PC-3 (cell line): ENCODE measurements around the gene KAZN. TPM values are rescaled to one million over a fixed set of nuclear protein-coding genes. Genes with fewer than 3 reads are reported as not detected.

Experiments used
- ATAC-seq: fragments of 200-7000 bp; cut with Tn5 transposase; 2 replicates; pipeline ENCODE4 v1.9.1; 2020; ENCODE audit warnings: mild to moderate bottlenecking, moderate library complexity
- BruUV-seq: library from RNA; stranded (reverse); fragments of 400-500 nt; replicated peaks from 2 replicates; lab custom pipeline; 2021; lab: Mats Ljungman, UMichigan
- CTCF ChIA-PET: fragments of 300-600 bp; sonication (Branson Sonifier 250); formaldehyde crosslinking; loops from one replicate; lab custom pipeline; 2022; ENCODE audit warnings: antibody characterized with exemption; lab: Charles Lee
- POLR2A ChIA-PET: fragments of 300-600 bp; sonication (Branson Sonifier 250); formaldehyde crosslinking; loops from one replicate; lab custom pipeline; 2022; ENCODE audit warnings: antibody characterized with exemption; ENCODE audit not compliant: unreplicated experiment; lab: Charles Lee
- DNase-seq: peaks from one replicate; pipeline ENCODE4 v3.0.0-alpha.2; 2015
- H2AFZ ChIP-seq: fragments of 300-600 bp; sonication (generic); 2 replicates; pipeline ENCODE4 v1.6.0; 2016; ENCODE audit warnings: antibody characterized with exemption, low read length
- H3F3A ChIP-seq: fragments of 300-600 bp; sonication (generic); one replicate; pipeline ENCODE4 v1.6.0; 2017; ENCODE audit warnings: antibody characterized with exemption, low read length, control low read depth, mild to moderate bottlenecking; ENCODE audit not compliant: unreplicated experiment
- H3K27ac ChIP-seq: fragments of 300-600 bp; sonication (generic); 2 replicates; pipeline ENCODE4 v1.5.1; 2016; ENCODE audit warnings: mild to moderate bottlenecking, low read length
- H3K27me3 ChIP-seq: fragments of 300-600 bp; sonication (generic); 2 replicates; pipeline ENCODE4 v1.6.1; 2016; ENCODE audit warnings: low read length, mixed read lengths
- H3K36me3 ChIP-seq: fragments of 300-600 bp; sonication (generic); 2 replicates; pipeline ENCODE4 v1.6.1; 2016; ENCODE audit warnings: low read depth, mixed run types, low read length, mixed read lengths
- H3K4me1 ChIP-seq: fragments of 300-600 bp; sonication (generic); 2 replicates; pipeline ENCODE4 v1.5.1; 2016; ENCODE audit warnings: low read length; ENCODE audit not compliant: insufficient read depth
- H3K4me2 ChIP-seq: fragments of 300-600 bp; sonication (generic); 2 replicates; pipeline ENCODE4 v1.6.0; 2016; ENCODE audit warnings: low read length
- H3K4me3 ChIP-seq: fragments of 300-600 bp; sonication (generic); 2 replicates; pipeline ENCODE4 v1.5.1; 2016; ENCODE audit warnings: mild to moderate bottlenecking, low read length, mixed read lengths
- H3K79me2 ChIP-seq: fragments of 300-600 bp; sonication (generic); 2 replicates; pipeline ENCODE4 v1.6.1; 2017; ENCODE audit warnings: low read length, mixed read lengths
- H3K9ac ChIP-seq: fragments of 300-600 bp; sonication (generic); 2 replicates; pipeline ENCODE4 v1.6.0; 2016; ENCODE audit warnings: mild to moderate bottlenecking, low read length
- H3K9me2 ChIP-seq: fragments of 300-600 bp; sonication (generic); replicated peaks from 2 replicates; pipeline ENCODE4 v1.6.1; 2016; ENCODE audit warnings: mixed run types, low read length, mixed read lengths
- H3K9me3 ChIP-seq: fragments of 300-600 bp; sonication (generic); 2 replicates; pipeline ENCODE4 v1.6.1; 2016; ENCODE audit warnings: low read length, mixed read lengths
- H4K20me1 ChIP-seq: fragments of 300-600 bp; sonication (generic); 2 replicates; pipeline ENCODE4 v1.6.1; 2016; ENCODE audit warnings: low read length, mixed read lengths
- CTCF ChIP-seq: fragments of 300-600 bp; sonication (generic); conservative IDR thresholded peaks from 2 replicates; pipeline ENCODE4 v1.5.1; 2017; ENCODE audit warnings: antibody characterized with exemption, low read depth, mild to moderate bottlenecking, low read length
- EZH2 ChIP-seq: fragments of 300-600 bp; sonication (generic); IDR thresholded peaks from one replicate; pipeline ENCODE4 v1.6.1; 2017; ENCODE audit warnings: antibody characterized with exemption, mild to moderate bottlenecking, low read length; ENCODE audit not compliant: unreplicated experiment
- EZH2phosphoT487 ChIP-seq: fragments of 300-600 bp; sonication (generic); IDR thresholded peaks from 2 replicates; pipeline ENCODE4 v1.6.1; 2018; ENCODE audit warnings: mild to moderate bottlenecking, antibody characterized with exemption, low read length, borderline replicate concordance
- intact Hi-C: fragments of 100-400 bp; cut with micrococcal nuclease; formaldehyde crosslinking; loops from 2 replicates; pipeline ENCODE4 v1.9.0; 2023
- total RNA-seq: library from RNA; depleted of rRNA; stranded (reverse); fragments of >200 nt; gene quantifications from 2 replicates; pipeline ENCODE4 v1.2.3, GENCODE V29; 2014

KAZN gene
- total RNA-seq, 1 experiment from 2014 or later, result 2.0 TPM

- Histone ChIP-seq H3K4me1 (peaks cover 7% of the 10 kb centered on the region; the same call in 1 of the 2 replicates), H3K9me2 (no peaks in the 10 kb centered on the region), H3K9me3 (no peaks in the 10 kb centered on the region), H3F3A (no peaks in the 10 kb centered on the region), H3K79me2 (no peaks in the 10 kb centered on the region), H3K4me2 (no peak overlapping the region), H3K9ac (no peak overlapping the region), H3K36me3 (no peaks in the 10 kb centered on the region), H4K20me1 (no peaks in the 10 kb centered on the region), H3K27me3 (no peaks in the 10 kb centered on the region), H3K27ac (no peak overlapping the region), H3K4me3 (no peak overlapping the region), H2AFZ (no peak overlapping the region)
- intact Hi-C loops, result no loop called here
- CTCF ChIA-PET, result no interaction called here
- no peak for TF ChIP-seq CTCF
- no peak for TF ChIP-seq EZH2
- no peak for TF ChIP-seq EZH2phosphoT487
- no peak for DNase-seq
- POLR2A ChIA-PET, result no interaction called here
- BruUV-seq, result no TSS peak
- ATAC-seq, result no peak
These were observed 68.6 kb downstream of the KAZN start for GRCh38 chr1:14666962-14667650.

GRCh38 chr1:14667651-14667984 lies 69.1 kb downstream of the KAZN start:
- no peak for TF ChIP-seq CTCF
- no peak for TF ChIP-seq EZH2phosphoT487
- TF ChIP-seq EZH2, result no peak
- no peak for ATAC-seq
- POLR2A ChIA-PET, result no interaction called here

GRCh38 chr1:14668538-14668937 lies 70.1 kb downstream of the KAZN start:
- Histone ChIP-seq H3K9me3 (no peaks in the 10 kb centered on the region), H3K27me3 (no peaks in the 10 kb centered on the region), H3K4me3 (no peak overlapping the region), H3K79me2 (no peaks in the 10 kb centered on the region), H3K9ac (no peak overlapping the region), H3K27ac (no peak overlapping the region), H3F3A (no peaks in the 10 kb centered on the region), H4K20me1 (no peaks in the 10 kb centered on the region), H3K36me3 (no peaks in the 10 kb centered on the region), H2AFZ (no peak overlapping the region), H3K9me2 (no peaks in the 10 kb centered on the region), H3K4me1 (peaks cover 7% of the 10 kb centered on the region; the same call in 1 of the 2 replicates), H3K4me2 (no peak overlapping the region)
- CTCF ChIA-PET, result no interaction called here
- intact Hi-C loops, result no loop called here
- TF ChIP-seq EZH2phosphoT487 (no peak), EZH2 (no peak), CTCF (no peak)
- POLR2A ChIA-PET, result no interaction called here
- DNase-seq (no peak), ATAC-seq (no peak)
- BruUV-seq, result no TSS peak

More at GRCh38 chr1:14667651-14667984, 69.1 kb downstream of the KAZN start:
- Histone ChIP-seq H3K9me3 (no peaks in the 10 kb centered on the region), H2AFZ (no peak overlapping the region), H3F3A (no peaks in the 10 kb centered on the region), H3K36me3 (no peaks in the 10 kb centered on the region), H3K27ac (no peak overlapping the region), H3K4me2 (no peak overlapping the region), H3K4me3 (no peak overlapping the region), H4K20me1 (no peaks in the 10 kb centered on the region), H3K9ac (no peak overlapping the region), H3K4me1 (peaks cover 7% of the 10 kb centered on the region; the same call in 1 of the 2 replicates), H3K79me2 (no peaks in the 10 kb centered on the region), H3K9me2 (no peaks in the 10 kb centered on the region), H3K27me3 (no peaks in the 10 kb centered on the region)
- CTCF ChIA-PET, result no interaction called here
- intact Hi-C loops, result no loop called here
- no peak for DNase-seq
- BruUV-seq, result no TSS peak
